Subcutaneous adipose tissue (tissue), 4 donors: ENCODE measurements around the gene TMEM255B. TPM values are rescaled to one million over a fixed set of nuclear protein-coding genes. Genes with fewer than 3 reads are reported as not detected.

Experiments
- total RNA-seq, 4 donors: library from RNA; depleted of rRNA; stranded (reverse); fragments of >200 nt; gene quantifications; one replicate each; pipeline ENCODE4 v1.1.0, GENCODE V29; 2016
- TF ChIP-seq, protein P1 (sequence below): fragments of 450-650 bp; IDR thresholded peaks from one replicate; pipeline ENCODE4 v1.5.1; 2016; ENCODE audit warnings: low read depth, mild to moderate bottlenecking, control low read depth, antibody characterized with exemption, moderate library complexity

Gene TMEM255B
- total RNA-seq, 4 donors from 2014 or later = 1.5 to 19.2 (median 5.2) TPM

DNA sequence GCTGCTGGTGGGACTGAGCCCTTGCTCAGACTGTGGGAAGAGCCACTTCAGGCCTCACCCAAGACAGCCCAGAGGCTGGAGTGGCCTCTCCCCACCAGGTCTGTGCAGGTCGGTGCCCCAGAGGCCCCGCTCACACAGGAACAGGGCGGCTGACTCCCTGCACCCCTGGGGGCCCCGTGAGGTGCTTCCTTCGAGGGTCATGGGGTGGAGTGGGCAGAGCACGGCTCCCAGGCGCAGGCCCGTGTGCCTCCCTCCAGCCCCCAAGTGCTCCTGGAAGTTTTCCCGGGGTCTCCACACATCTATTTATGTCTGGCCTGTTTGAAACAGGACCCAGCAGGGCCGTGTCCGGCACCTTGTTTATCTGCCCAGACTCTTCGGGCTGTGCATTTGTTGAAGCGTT is 9.5 kb upstream of the TMEM255B start:
- TF ChIP-seq, protein P1, sequence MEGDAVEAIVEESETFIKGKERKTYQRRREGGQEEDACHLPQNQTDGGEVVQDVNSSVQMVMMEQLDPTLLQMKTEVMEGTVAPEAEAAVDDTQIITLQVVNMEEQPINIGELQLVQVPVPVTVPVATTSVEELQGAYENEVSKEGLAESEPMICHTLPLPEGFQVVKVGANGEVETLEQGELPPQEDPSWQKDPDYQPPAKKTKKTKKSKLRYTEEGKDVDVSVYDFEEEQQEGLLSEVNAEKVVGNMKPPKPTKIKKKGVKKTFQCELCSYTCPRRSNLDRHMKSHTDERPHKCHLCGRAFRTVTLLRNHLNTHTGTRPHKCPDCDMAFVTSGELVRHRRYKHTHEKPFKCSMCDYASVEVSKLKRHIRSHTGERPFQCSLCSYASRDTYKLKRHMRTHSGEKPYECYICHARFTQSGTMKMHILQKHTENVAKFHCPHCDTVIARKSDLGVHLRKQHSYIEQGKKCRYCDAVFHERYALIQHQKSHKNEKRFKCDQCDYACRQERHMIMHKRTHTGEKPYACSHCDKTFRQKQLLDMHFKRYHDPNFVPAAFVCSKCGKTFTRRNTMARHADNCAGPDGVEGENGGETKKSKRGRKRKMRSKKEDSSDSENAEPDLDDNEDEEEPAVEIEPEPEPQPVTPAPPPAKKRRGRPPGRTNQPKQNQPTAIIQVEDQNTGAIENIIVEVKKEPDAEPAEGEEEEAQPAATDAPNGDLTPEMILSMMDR = no peak

DNA sequence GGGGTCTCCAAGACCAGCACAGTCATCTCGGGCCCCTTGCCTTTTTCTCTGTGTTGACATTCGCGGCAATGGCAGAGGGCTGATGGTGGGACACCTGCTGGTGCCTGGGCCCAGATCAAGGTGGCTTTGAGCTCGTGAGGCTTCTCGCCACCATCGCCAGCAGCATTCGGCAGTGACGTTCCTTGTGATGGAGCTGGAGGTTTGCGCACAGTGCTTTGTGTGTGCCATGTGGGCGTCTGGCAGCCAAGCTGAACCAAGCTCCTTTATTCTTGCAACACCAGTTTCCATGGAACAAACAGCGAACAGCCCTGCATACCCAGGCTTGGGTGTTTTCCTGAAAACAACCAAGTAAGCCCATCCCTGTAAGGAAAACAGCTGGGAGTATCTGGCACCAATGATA is 9.1 kb upstream of the TMEM255B start:
- TF ChIP-seq, protein P1 = no peak

DNA sequence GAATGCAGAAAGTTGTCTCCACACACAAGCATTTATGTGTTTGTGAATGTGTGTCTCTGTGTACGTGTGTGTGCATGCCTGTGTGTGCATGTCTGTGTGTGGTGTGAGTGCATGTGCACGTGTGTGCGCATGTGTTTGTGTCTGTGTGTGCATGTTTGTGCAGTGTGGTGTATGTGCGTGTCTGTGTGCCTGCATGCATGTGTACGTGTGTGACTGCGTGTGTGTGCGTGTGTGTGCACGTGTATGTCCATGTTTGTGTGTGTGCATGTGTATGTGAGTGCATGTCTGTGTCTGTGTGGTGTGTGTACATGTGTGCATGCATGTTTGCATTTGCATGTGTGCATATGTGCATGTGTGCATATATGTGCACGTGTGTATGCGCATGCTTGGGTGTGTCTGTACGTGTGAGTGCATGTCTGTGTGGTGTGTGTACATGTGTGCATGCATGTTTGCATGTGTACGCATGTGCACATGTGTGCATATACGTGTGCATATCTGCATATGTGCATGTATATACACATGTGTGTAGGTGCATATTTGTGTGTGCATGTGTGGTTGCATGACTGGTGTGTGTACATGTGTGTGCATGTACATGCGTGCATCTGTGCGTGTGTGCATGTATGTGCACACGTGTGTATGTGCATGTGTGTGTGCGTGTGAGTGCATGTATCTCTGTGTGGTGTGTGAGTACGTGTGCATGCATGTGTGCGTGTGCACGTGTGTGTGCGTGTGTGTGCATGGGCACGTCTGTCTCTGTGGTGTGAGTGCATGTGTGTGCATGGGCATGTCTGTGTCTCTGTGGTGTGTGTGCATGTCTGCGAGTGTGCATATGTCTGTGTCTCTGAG is 8.2 kb upstream of the TMEM255B start:
- TF ChIP-seq, protein P1 = no peak

DNA sequence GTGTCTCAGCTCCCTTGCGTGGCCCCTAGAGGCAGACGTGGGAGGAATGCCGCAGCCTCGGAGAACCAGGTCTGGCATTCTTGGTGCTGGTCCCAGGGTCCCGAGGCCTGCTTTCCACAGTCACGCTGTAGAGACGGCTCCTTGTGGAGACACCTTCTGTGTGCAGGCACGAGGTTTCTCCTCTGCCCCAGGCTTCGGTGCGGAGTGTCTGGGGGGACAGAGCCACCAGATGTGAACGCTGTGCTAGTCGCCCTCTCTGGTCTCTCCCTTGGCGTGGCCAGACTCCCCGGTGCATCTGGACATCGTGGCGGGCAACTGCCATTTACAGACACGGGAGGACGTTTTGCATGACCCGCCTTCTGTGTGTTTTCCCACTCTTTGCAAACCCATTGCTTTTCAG is 7.5 kb upstream of the TMEM255B start:
- TF ChIP-seq, protein P1 = no peak

DNA sequence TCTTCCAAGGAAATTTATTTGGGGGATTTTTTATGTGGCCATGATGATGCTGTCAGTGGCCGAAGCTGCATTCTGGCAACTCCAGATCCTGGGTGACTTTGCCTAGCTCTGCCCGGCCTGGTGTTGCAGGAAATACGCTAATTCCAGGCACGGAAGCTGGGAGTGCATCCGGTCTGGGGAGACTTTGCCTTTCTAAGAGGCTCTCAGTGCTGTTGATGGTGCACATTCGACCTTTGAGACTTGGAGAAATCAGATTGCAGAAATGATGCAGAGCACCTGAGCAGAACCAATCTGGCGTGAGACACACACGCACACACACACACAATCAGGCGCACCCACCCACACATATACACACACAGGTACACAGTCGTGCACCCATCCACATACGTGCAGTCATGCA is 5.9 kb upstream of the TMEM255B start:
- TF ChIP-seq, protein P1 = no peak

DNA sequence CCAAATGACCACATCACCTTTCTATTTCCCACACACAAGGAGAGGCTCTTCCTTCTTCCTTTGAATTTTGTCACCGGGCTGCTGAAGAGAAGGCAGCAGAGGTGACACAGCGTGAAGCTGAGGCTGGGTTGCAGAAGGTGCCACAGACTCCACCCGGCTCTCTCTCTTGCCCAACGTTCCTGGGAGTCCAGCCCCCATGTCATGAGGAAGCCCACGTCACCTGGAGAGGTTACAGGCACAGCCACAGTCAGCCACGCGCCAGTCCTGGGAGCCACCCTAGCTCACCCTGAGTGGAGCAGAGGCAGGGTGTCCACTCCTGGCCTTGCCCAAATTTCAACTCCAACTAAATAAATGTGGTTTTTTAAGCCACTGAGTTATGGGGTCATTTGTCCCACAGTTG is 4.8 kb upstream of the TMEM255B start:
- TF ChIP-seq, protein P1 = no peak

DNA sequence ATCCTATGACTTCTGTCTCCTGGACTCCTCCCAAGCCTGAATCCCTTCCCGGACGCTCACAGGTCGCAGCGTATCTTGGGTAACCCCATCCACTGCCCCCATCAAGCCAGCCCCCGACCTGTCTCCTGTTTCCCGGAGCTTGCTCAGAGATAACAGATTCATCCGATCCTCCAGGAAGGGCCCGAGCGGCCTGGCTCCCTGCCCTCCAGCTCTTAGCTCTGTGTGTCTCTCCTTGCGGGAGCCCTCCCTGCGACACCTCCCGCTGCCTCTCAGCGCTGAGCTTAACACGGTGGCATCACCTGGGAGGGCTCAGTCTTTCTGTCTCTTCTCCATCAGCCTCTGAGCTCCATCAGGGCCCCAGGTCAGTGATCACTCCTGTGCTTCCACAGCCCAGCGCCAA is 4.3 kb upstream of the TMEM255B start:
- TF ChIP-seq, protein P1 = no peak
